GM10847 (cell line): ENCODE results near the gene PSMD9.

Source experiments
- POLR2A ChIP-seq: IDR thresholded peaks from 2 replicates; pipeline ENCODE4 v1.6.1; 2011; ENCODE audit not compliant: insufficient read length; ENCODE audit errors: extremely low read depth

The PSMD9 gene

DNA sequence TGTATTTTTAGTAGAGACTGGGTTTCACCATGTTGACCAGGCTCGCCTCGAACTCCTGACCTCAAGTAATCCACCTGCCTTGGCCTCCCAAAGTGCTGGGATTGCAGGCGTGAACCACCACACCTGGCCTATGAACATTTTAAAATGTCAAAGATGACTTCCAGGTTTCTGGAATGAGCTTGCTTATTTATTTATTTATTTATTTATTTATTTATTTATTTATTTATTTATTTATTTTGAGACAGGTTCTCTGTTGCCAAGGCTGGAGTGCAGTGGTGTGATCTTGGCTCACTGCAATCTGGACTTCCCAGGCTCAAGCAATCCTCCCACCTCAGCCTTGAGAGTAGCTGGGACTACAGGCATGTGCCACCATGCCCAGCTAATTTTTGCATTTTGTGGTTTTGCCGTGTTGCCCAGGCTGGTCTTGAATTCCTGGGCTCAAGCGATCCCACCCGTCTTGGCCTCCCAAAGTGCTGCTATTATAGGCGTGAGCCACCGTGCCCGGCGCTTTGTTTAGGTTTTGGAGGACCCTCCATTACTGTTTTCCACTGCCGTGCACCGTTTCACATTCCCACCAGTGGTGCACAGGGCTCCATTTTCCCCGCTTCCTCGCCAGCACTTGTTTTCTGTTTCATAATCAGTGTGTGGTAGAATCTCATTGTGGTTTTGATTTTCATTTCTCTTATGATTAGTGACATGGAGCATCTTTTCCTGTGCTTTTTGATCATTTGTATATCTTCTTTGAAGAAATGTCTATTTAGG, 23.4 kb downstream of the PSMD9 start:
- TF ChIP-seq POLR2A: no peak

DNA sequence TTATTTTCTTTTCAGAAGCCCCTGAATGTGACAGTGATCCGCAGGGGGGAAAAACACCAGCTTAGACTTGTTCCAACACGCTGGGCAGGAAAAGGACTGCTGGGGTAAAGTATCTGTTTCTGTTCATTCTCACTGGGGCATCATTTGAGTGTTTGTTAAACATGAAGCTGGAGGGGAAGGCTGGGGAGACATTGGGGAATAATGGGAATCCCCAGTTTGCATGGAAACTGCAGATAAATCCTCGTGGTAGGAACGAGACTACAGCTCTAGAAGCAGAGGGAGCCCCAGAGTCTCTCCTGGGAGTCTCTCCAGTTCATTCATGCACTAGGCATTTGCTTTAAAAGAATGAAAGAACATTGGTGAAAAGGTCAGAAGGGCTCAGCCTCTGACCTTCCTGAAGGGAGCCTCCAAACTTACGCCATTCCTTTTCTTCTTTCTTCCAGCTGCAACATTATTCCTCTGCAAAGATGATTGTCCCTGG, 27.3 kb downstream of the PSMD9 start:
- TF ChIP-seq POLR2A: no peak

DNA sequence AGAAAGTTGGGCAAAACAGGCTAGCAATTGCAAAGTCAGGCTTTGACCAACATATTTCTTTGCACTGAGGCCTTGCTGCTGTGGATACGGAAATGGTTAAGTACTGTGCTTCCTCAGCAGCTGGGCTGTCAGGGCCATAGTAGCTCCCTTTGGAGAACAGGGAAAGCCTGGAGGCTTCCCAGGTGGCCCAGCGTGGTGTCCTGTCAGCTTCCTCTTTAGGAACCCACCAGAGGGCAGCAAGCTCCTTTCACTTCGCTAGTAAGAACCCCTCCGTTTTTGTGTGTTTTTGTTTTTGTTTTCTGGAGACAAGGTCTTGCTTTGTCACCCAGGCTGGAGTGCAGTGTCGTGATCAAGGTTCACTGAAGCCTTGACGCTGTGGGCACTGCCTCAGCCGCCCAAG, 28.1 kb downstream of the PSMD9 start:
- no peak for TF ChIP-seq POLR2A

DNA sequence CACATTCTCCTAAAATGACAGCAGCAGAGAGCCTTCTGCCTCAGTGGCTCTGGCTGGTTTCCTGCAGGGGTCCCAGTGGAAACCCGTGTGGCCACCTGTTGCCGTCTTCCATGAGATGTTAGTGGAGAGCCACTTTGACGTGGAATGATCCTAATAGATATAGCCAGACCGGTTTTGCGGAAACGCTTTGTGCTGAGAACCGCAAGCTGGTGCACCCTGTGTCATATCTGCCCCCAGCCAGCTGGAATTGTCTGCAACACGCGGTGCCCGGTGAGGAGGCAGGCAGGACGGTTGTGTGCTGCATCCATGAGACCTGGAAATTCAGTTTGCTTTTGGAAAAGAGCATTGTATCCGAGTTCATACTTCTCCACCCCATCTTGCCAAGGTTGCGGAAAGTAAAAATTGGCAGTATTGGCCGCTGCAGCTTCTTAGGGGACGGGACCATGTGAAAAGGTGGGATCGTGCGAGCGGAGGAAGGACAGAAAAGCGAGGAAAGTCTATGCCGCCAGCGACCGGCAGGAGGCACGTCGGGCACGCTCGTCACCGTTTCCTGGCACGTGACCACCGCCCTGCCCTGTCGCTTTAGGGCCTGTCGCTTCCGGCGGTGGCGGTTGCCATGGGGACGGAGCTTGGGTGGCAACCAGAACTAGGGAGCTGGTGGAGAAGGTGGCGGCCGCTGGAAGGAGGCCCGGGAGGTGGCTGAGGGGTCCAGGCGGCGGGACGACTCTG, 29.5 kb downstream of the PSMD9 start, which contains the start of gene CFAP251:
Gene CFAP251 (plus strand): TSS at position 643 of the 729 bp plus-strand sequence. CDS start 2,714 bp downstream, outside the sequence.
- TF ChIP-seq POLR2A: no peak

DNA sequence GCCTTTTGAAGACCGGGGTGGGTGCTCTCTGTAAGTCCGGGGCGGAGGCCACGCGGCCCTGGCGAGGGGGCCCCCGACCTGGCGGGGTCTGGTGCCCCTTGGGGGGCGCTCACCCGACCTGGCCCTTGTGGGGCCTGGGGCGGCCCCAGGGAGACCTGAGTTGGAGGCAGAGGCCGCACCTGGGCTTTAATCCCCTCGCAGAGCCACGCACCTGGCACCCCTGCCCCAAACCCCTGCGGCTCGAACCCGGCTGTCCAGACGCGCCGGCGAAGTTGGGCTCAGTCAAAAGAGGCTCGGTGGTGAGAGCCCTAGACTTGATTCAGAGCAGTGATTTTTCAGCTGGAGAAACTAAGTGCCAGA, 30.1 kb downstream of the PSMD9 start:
- no peak for TF ChIP-seq POLR2A

DNA sequence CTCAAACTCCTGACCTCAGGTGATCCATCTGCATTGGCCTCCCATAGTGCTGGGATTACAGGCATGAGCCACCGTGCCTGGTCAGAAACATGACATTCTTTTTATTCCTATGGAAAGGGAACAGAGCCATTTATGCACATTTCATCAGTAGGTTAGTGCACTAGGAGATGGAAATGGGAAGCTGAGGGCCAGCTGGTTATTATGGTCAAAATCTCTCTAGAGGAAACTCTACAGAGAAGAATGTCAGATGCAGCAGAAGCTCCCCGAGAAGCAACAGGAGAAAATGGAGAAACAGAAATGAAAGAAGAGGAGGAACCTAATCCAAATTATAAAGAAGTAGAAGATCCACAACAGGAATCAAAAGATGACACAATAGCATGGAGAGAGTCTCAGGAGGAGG, 32.5 kb downstream of the PSMD9 start:
- TF ChIP-seq POLR2A: no peak

DNA sequence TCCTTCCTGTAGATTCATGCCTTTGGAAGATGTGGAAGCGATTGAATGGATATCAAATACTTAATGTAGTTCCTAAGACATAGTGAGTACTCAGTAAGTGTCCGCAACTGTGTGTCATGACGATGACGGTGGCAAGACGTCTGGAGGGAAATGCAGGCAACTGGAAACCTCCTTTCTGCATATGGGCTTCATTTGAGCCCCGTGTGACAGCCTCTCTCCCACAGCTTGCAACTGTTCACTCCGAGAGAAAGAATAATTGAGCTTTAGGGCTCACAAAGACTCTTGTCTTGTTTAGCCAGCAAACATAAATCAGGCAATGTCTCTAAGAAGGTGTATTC, 36.7 kb downstream of the PSMD9 start:
- TF ChIP-seq POLR2A: no peak

DNA sequence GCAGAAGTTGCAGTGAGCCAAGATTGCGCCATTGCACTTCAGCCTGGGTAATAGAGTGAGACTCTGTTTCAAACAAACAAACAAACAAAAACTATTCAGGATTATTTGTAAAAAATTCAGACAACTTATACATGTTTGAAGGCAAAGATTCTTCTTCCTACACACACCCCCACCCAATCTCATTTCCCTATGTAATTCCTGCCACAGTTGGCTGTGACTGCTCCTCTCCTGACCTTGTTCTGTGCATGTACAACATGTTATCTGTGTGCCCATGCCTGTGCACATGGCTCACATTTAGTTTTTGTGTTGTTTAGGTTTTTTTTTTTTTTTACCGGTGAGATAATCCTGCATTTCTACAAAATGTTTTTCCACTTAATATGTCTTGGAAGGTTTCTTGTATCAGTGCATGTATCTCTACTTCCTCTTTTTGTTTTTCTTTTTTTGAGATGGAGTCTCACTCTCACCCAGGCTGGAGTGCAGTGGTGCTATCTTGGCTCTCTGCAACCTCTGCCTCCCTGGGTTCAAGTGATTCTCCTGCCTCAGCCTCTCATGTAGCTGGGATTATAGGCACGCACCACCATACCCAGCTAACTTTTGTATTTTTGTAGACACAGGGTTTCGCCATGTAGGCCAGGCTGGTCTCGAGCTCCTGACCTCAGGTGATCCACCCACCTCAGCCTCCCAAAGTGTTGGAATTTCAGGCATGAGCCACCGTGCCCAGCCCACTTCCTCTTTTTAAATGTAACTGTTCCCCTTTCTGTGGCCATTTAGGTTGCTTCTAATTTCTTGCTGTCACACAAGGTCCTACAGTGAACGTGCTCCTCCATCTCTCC, 38.5 kb downstream of the PSMD9 start:
- no peak for TF ChIP-seq POLR2A

DNA sequence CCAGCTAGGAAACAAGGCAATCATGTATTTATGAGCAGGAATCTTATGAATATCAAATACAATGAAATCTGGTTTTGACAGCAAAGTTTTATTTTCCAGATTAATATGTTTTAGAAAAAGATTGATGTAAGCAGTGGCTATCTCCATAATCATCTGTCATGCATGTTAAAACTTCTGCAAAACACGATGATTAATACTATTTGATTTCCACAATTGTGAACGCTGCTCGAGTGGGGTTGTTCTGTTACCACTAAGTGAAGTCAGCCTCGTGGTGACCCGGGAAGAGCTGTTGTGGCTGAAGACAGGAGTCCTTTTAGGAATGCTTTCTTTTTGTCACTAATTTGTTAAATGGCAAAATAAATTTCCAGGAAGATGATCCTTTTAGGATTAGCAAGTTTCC, 39.2 kb downstream of the PSMD9 start:
- no peak for TF ChIP-seq POLR2A

DNA sequence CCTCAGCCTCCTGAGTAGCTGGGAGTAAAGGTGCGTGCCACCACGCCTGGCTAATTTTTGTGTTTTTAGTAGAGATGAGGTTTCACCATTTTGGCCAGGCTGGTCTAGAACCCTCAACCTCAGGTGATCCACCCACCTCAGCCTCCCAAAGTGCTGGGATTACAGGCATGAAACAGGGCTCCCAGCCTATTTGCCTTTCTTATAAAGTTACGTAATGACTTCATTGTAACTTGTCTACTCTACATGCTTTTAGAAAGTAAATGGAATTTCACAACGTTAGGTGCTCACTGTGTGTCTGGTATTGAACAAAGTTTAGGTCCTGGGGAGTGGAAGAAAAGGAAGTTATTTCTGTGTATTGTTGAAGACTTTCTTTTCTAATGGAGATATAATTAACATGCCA, 42.3 kb downstream of the PSMD9 start:
- no peak for TF ChIP-seq POLR2A

DNA sequence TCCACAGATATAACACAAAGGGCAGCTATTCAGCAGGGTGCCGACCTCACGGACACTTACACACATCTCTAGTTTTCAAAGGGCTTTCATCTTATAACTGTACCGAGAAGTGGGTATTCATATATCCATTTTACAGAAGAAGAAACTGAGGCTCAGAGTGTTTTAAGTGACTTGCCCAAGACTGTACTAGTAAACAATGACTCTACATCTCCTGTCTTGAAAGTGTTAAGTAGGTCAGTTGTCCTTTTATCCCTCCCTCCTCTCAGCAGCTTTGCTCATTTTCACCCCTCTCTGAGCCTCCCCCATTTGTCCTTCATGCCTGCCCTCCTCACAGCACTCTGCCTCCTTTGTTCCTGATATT, 43.6 kb downstream of the PSMD9 start:
- TF ChIP-seq POLR2A: no peak

DNA sequence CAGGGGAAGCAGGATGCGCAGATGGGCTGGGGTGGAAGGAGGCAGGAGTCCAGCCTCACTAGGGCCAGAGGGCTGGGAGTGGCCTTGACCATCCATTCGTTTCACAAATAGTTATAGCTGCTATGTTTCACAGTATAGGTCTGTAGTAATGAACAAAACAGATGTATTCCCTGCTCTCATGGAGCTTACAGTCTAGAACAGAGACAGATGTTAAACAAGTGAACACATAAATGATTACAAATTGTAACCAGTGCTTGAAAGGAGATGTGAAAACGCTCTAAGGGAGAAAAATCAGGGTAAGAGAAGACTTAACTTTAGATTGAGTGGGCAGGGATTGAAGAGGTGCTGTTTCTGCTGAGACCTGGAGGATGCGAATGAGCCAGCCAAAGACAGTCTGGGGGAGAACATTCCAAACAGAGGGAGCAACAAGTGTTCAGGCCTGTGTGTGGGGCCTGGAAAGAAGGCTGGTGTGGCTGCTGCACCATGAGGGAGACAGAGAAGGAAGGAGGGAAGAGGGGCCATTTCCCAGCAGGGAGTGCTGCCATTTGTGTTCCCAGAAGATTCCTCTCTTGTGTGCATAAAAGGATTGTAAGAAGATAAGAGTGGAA, 44.4 kb downstream of the PSMD9 start:
- TF ChIP-seq POLR2A: no peak

DNA sequence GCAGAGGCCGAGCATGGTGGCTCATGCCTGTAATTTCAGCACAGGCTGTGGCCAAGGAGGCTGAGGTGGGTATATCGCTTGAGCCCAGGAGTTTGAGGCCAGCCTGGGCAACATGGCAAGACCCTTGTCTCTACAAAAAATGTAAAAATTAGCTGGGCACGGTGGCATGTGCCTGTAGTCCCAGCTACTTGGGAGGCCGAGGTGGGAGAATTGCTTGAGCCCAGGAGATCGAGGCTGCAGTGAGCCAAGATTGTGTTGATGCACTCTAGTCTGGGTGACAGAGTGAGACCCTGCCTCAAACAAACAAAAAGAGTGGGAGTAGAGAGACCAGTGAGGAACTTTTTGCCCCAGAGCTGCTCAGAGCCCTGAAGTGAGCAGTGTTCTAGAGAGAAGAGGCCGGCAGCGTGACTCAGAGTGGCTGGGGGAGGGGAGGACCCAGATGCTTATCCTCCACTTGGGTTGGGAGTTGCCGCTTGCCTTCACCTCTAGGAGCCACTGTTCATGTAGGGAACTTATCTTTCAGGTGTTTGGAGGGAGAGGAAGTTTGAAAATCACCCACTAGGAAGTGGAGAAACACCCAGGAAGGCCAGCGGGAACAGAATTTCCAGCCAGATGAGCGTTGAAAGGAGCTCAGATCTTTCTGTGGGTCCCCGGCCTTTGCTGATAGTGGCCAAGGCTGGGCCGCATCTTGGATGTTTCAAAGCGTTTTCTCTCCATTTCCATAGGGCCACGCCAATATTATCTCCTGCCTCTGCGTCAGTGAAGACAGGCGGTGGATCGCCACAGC, 45.1 kb downstream of the PSMD9 start:
- TF ChIP-seq POLR2A: no peak

DNA sequence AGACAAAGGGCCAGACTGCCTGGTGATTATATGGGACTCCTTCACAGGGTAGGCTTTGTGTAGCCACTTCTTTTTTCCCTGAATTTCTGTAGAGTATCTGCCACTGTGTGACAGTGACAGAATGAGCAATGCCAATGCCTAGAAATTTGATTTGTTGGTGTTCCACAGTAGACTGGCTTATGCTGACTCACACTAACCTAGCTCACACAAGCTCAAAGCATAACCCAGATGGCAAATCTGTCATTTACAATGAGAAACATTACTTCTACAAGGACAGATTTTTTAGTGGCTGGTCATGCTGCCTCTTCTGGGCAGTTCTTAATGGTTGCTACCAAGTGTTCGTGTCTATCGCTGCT, 45.7 kb downstream of the PSMD9 start:
- no peak for TF ChIP-seq POLR2A

DNA sequence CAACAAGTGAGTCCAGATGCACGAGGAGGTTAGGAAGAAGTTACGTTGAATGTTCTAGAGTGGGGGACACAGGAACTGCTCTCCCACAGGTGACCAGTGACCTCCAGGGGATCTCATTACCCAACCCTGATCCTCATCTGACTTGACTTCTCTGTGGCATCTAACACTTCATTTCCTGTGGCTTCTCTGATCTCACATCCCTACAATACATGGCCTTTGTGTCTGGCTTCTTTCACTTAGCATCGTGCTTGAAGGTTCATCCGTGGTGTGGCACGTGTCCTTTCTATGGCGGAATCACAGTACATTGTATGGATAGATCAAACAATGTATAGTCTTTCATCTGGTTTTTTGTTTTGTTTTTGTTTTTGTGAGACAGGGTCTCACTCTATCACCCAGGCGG, 49.1 kb downstream of the PSMD9 start:
- no peak for TF ChIP-seq POLR2A
